Right lobe of liver (tissue), 6 donors: ENCODE data around the gene ZNF385A. TPM values are rescaled to one million over a fixed set of nuclear protein-coding genes. Genes with fewer than 3 reads are reported as not detected.

ENCODE experiments used
- ATAC-seq, 4 donors: fragments of 200-7000 bp; cut with Tn5 transposase; one replicate each; pipeline ENCODE4 v1.9.1; 2020; ENCODE audit warnings: mild to moderate bottlenecking in 4 of 4, moderate library complexity in 4 of 4
- DNase-seq, 3 donors: peaks; one replicate each; pipeline ENCODE4 v3.0.0-alpha.2; 2020
- H3K27ac ChIP-seq, 3 donors: fragments of 200-600 bp; one replicate each; pipeline ENCODE4 v1.8.0; 2022
- H3K27me3 ChIP-seq, 2 donors: fragments of 200-600 bp; one replicate each; pipeline ENCODE4 v1.8.0; 2022
- H3K36me3 ChIP-seq, 4 donors: fragments of 200-600 bp; sonication (generic) in 1 of 4; one replicate each; pipeline versions ENCODE4 v1.5.1 to v1.8.0; 2017 to 2022; ENCODE audit warnings: control low read depth in 1 of 4
- H3K4me1 ChIP-seq, 4 donors: fragments of 200-600 bp; sonication (generic) in 1 of 4; one replicate each; pipeline versions ENCODE4 v1.5.1 to v1.8.0; 2017 to 2022; ENCODE audit warnings: control low read depth in 1 of 4
- H3K4me3 ChIP-seq, 3 donors: fragments of 200-600 bp; one replicate each; pipeline ENCODE4 v1.8.0; 2022
- H3K9me3 ChIP-seq, 4 donors: fragments of 200-600 bp; sonication (generic) in 1 of 4; one replicate each; pipeline versions ENCODE4 v1.5.1 to v1.8.0; 2017 to 2022; ENCODE audit warnings: control low read depth in 1 of 4
- CTCF ChIP-seq, 4 donors: fragments of 200-600 bp in 3 of 4; fragments of 450-650 bp in 1 of 4; IDR thresholded peaks; one replicate each; pipeline versions ENCODE4 v1.5.1 to v1.8.0; 2016 to 2022; ENCODE audit warnings: antibody characterized with exemption in 4 of 4, mild to moderate bottlenecking in 2 of 4
- POLR2A ChIP-seq: fragments of 450-650 bp; IDR thresholded peaks from one replicate; pipeline ENCODE4 v1.6.1; 2017; ENCODE audit warnings: antibody characterized with exemption, mild to moderate bottlenecking
- WGBS: methylation state at CpG from one replicate; pipeline ENCODE4 v1.1.6; 2018; ENCODE audit warnings: low coverage, low lambda C conversion rate; ENCODE audit not compliant: insufficient coverage; ENCODE audit errors: missing lambda C conversion rate; 5-methylcytosine and 5-hydroxymethylcytosine counted together
- intact Hi-C, 2 donors: fragments of 100-400 bp; cut with DNase I; formaldehyde crosslinking; loops; one replicate each; pipeline versions ENCODE4 v1.11.2 to v1.14.1; 2022
- total RNA-seq, 6 experiments: library from RNA; depleted of rRNA in 2 of 6; stranded (reverse); fragments of >200 nt in 2 of 6; fragmentation: NEBNext Ultra II Directional in 3 of 6; extraction: Animal tissue kit (Norgen Biotek cat#: 25700) in 3 of 6; gene quantifications; one replicate each; pipeline versions ENCODE4 v1.1.0 to v1.2.4, GENCODE V29; 2016 to 2023
- donor health status: DM: no; HTN: yes; CAD: no.
- donor health status: DM: no; HTN: no; CAD: no.
- donor health status: DM: no; HTN: no; CAD: no.
- donor health status: DM: no; HTN: yes; CAD: no.
- donor health status: DM: no; HTN: yes; CAD: no.

The ZNF385A gene
- total RNA-seq, 6 experiments from 2014 or later = 2.4 to 9.3 (median 3.7) TPM

GRCh38 chr12:54369597-54370131, 14.9 kb downstream of the ZNF385A start:
- Histone ChIP-seq H3K4me3 (peak overlapping the region in 1 of 3 donors; percentile 26), H3K4me1 (peaks cover 0 to 12% (median 0%) of the 10 kb centered on the region in 4 donors), H3K9me3 (no peaks in the 10 kb centered on the region), H3K27me3 (no peaks in the 10 kb centered on the region), H3K36me3 (no peaks in the 10 kb centered on the region), H3K27ac (no peak overlapping the region)
- WGBS = 56% methylated on average over 6 of the region's 21 CpGs
- no peak for TF ChIP-seq POLR2A
- no peak for TF ChIP-seq CTCF (IDR thresholded peaks at IDR 0.05)
- no peak for DNase-seq
- no peak for ATAC-seq
- intact Hi-C loops = loop anchor here (10.0 kb wide), 3 partner anchors 75 to 145 kb away; no protein-coding TSS in a partner anchor

- H3K27me3 ChIP-seq = no peaks in the 10 kb centered on the region
- peak; percentile 77 to 85 (median 82) for ATAC-seq
- H3K36me3 ChIP-seq = no peaks in the 10 kb centered on the region
- DNase-seq = peak; percentile 86 to 89 (median 88)
- no peak for TF ChIP-seq POLR2A
- peak; percentile 67 to 75 (median 74) for TF ChIP-seq CTCF (IDR thresholded peaks at IDR 0.05)
- peak overlapping the region in 2 of 3 donors; percentile 7 to 15 for H3K4me3 ChIP-seq
- intact Hi-C loops = loop anchor here (10.0 kb wide), 3 partner anchors 74 to 144 kb away; no protein-coding TSS in a partner anchor
- H3K9me3 ChIP-seq = no peaks in the 10 kb centered on the region
- peaks cover 0 to 12% (median 0%) of the 10 kb centered on the region in 4 donors for H3K4me1 ChIP-seq
- H3K27ac ChIP-seq = no peak overlapping the region
- 15% methylated on average over 25 of the region's 40 CpGs for WGBS
These were observed 15.6 kb downstream of the ZNF385A start for GRCh38 chr12:54368709-54369596.

GRCh38 chr12:54368025-54368708, 16.4 kb downstream of the ZNF385A start:
- no peak for DNase-seq
- TF ChIP-seq CTCF (IDR thresholded peaks at IDR 0.05) (no peak), POLR2A (no peak)
- peak overlapping the region in 1 of 3 donors; percentile 15 for H3K4me3 ChIP-seq
- no peaks in the 10 kb centered on the region for H3K9me3 ChIP-seq
- H3K27me3 ChIP-seq = no peaks in the 10 kb centered on the region
- H3K27ac ChIP-seq = no peak overlapping the region
- ATAC-seq = peak in 1 of 4 donors; percentile 2
- 8% methylated on average over 5 of the region's 5 CpGs for WGBS
- intact Hi-C loops = loop anchor here (10.0 kb wide), 3 partner anchors 73 to 143 kb away; no protein-coding TSS in a partner anchor
- peaks cover 0 to 12% (median 0%) of the 10 kb centered on the region in 4 donors for H3K4me1 ChIP-seq
- no peaks in the 10 kb centered on the region for H3K36me3 ChIP-seq

GRCh38 chr12:54364413-54364812, 20.1 kb downstream of the ZNF385A start, which contains the start of gene GPR84:
Gene GPR84 (minus strand): TSS chr12:54364486. CDS start chr12:54363851, 635 bp downstream.
- intact Hi-C loops = loop anchor here (5.0 to 10.0 kb wide), 4 partner anchors 70 to 140 kb away; no protein-coding TSS in a partner anchor
- no peak for DNase-seq
- Histone ChIP-seq H3K9me3 (no peaks in the 10 kb centered on the region), H3K4me3 (no peak within 1 kb of the TSS), H3K36me3 (no peaks in the 10 kb centered on the region), H3K27ac (no peak within 1 kb of the TSS), H3K4me1 (peaks cover 0 to 7% (median 0%) of the 10 kb centered on the region in 4 donors), H3K27me3 (no peaks in the 10 kb centered on the region)
- WGBS = 51% methylated on average over 4 of the region's 4 CpGs
- ATAC-seq = peak in 1 of 4 donors; percentile 7
- TF ChIP-seq POLR2A (no peak), CTCF (IDR thresholded peaks at IDR 0.05) (no peak)
